Upper lobe of right lung (tissue), 1 donor: ENCODE data around the gene CPLX1. TPM values are rescaled to one million over a fixed set of nuclear protein-coding genes. Genes with fewer than 3 reads are reported as not detected.

ENCODE experiments used
- ATAC-seq: fragments of 200-7000 bp; cut with Tn5 transposase; one replicate; pipeline ENCODE4 v1.9.1; 2020; ENCODE audit warnings: mild to moderate bottlenecking, moderate library complexity
- DNase-seq: peaks from one replicate; pipeline ENCODE4 v3.0.0-alpha.2; 2020
- H3K27ac ChIP-seq: fragments of 200-600 bp; one replicate; pipeline ENCODE4 v1.8.0; 2022
- H3K27me3 ChIP-seq: fragments of 200-600 bp; one replicate; pipeline ENCODE4 v1.8.0; 2022; ENCODE audit warnings: mild to moderate bottlenecking
- H3K36me3 ChIP-seq: fragments of 200-600 bp; one replicate; pipeline ENCODE4 v1.8.0; 2022
- H3K4me1 ChIP-seq: fragments of 200-600 bp; one replicate; pipeline ENCODE4 v1.8.0; 2022
- H3K4me3 ChIP-seq: fragments of 200-600 bp; one replicate; pipeline ENCODE4 v1.8.0; 2022; ENCODE audit warnings: mild to moderate bottlenecking
- H3K9me3 ChIP-seq: fragments of 200-600 bp; one replicate; pipeline ENCODE4 v1.8.0; 2022
- CTCF ChIP-seq: fragments of 200-600 bp; IDR thresholded peaks from one replicate; pipeline ENCODE4 v1.8.0; 2022; ENCODE audit warnings: antibody characterized with exemption
- intact Hi-C: fragments of 100-400 bp; cut with DNase I; formaldehyde crosslinking; loops from one replicate; pipeline ENCODE4 v1.11.0; 2022
- total RNA-seq: library from RNA; stranded (reverse); fragmentation: NEBNext Ultra II Directional; extraction: Animal tissue kit (Norgen Biotek cat#: 25700); gene quantifications from one replicate; pipeline ENCODE4 v1.2.1, GENCODE V29; 2021
- donor health status: DM: no; HTN: yes; CAD: no; lungs with severe emphysema.

Gene CPLX1
- total RNA-seq, 1 donor from 2014 or later: 5.2 TPM

GRCh38 chr4:844752-845232, 18.9 kb upstream of the CPLX1 start:
- DNase-seq (no peak), ATAC-seq (no peak)
- no peak overlapping the region for H3K27ac ChIP-seq
- peaks cover 8% of the 10 kb centered on the region for H3K36me3 ChIP-seq
- no peaks in the 10 kb centered on the region for H3K4me1 ChIP-seq
- TF ChIP-seq CTCF: no peak
- no peaks in the 10 kb centered on the region for H3K9me3 ChIP-seq
- H3K27me3 ChIP-seq: no peaks in the 10 kb centered on the region
- intact Hi-C loops: no loop called here
- H3K4me3 ChIP-seq: no peak overlapping the region

- H3K4me1 ChIP-seq: no peaks in the 10 kb centered on the region
- H3K27ac ChIP-seq: no peak overlapping the region
- H3K27me3 ChIP-seq: no peaks in the 10 kb centered on the region
- H3K9me3 ChIP-seq: peaks cover 11% of the 10 kb centered on the region
- no peaks in the 10 kb centered on the region for H3K36me3 ChIP-seq
- DNase-seq (no peak), ATAC-seq (no peak)
- TF ChIP-seq CTCF: no peak
- no peak overlapping the region for H3K4me3 ChIP-seq
- intact Hi-C loops: no loop called here
Observed at GRCh38 chr4:839675-840443, 13.9 kb upstream of the CPLX1 start.

GRCh38 chr4:837772-838171, 11.8 kb upstream of the CPLX1 start:
- no peak overlapping the region for H3K4me3 ChIP-seq
- H3K27me3 ChIP-seq: peaks cover under 1% of the 10 kb centered on the region
- intact Hi-C loops: no loop called here
- no peaks in the 10 kb centered on the region for H3K4me1 ChIP-seq
- no peaks in the 10 kb centered on the region for H3K36me3 ChIP-seq
- no peak for DNase-seq
- H3K9me3 ChIP-seq: peaks cover 11% of the 10 kb centered on the region
- ATAC-seq: no peak
- TF ChIP-seq CTCF: no peak
- no peak overlapping the region for H3K27ac ChIP-seq

- Histone ChIP-seq H3K27ac (no peak overlapping the region), H3K4me1 (no peaks in the 10 kb centered on the region), H3K9me3 (peaks cover 11% of the 10 kb centered on the region), H3K4me3 (no peak overlapping the region), H3K36me3 (no peaks in the 10 kb centered on the region), H3K27me3 (peaks cover 8% of the 10 kb centered on the region)
- no peak for TF ChIP-seq CTCF
- no peak for ATAC-seq
- DNase-seq: peak; percentile 63
- intact Hi-C loops: no loop called here
Observed at GRCh38 chr4:836750-837301, 10.9 kb upstream of the CPLX1 start.

GRCh38 chr4:836003-836511, 10.1 kb upstream of the CPLX1 start:
- H3K27me3 ChIP-seq: peaks cover 8% of the 10 kb centered on the region
- no peak for TF ChIP-seq CTCF
- DNase-seq (peak; percentile 45), ATAC-seq (no peak)
- H3K36me3 ChIP-seq: no peaks in the 10 kb centered on the region
- H3K4me3 ChIP-seq: no peak overlapping the region
- H3K9me3 ChIP-seq: peaks cover 11% of the 10 kb centered on the region
- H3K27ac ChIP-seq: no peak overlapping the region
- intact Hi-C loops: no loop called here
- H3K4me1 ChIP-seq: no peaks in the 10 kb centered on the region
